GM18520 (cell line): Measurements from ENCODE around the gene PDIK1L.

Experiments used
- ATAC-seq: cut with Tn5 transposase; IDR thresholded peaks from one replicate; pipeline ENCODE4 v1.9.1; 2021; ENCODE audit not compliant: unreplicated experiment

PDIK1L gene

DNA sequence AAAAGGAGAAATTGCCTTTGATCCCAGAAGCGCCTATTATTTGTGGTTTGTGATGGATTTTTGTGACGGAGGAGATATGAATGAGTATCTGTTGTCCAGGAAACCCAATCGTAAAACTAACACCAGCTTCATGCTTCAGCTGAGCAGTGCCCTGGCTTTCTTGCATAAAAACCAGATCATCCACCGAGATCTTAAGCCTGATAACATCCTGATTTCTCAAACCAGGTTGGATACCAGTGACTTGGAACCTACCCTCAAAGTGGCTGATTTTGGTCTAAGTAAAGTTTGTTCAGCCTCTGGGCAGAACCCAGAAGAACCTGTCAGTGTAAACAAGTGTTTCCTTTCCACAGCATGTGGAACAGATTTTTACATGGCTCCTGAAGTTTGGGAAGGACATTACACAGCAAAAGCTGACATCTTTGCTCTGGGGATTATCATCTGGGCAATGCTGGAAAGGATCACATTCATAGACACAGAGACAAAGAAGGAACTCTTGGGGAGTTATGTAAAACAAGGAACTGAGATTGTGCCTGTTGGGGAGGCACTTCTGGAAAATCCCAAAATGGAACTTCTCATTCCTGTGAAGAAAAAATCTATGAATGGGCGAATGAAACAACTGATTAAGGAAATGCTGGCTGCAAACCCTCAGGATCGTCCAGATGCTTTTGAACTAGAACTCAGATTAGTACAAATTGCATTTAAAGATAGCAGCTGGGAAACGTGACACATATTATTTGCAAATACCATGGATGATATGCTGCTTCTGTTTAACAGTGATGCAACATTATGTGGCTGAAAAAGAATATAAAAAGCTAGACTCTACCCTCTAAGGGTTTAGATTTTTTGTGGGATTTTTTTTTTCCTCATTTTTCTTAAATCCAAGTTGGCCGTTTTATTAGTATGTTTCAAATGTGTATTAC, 10.5 kb downstream of the PDIK1L start:
- ATAC-seq: no peak

DNA sequence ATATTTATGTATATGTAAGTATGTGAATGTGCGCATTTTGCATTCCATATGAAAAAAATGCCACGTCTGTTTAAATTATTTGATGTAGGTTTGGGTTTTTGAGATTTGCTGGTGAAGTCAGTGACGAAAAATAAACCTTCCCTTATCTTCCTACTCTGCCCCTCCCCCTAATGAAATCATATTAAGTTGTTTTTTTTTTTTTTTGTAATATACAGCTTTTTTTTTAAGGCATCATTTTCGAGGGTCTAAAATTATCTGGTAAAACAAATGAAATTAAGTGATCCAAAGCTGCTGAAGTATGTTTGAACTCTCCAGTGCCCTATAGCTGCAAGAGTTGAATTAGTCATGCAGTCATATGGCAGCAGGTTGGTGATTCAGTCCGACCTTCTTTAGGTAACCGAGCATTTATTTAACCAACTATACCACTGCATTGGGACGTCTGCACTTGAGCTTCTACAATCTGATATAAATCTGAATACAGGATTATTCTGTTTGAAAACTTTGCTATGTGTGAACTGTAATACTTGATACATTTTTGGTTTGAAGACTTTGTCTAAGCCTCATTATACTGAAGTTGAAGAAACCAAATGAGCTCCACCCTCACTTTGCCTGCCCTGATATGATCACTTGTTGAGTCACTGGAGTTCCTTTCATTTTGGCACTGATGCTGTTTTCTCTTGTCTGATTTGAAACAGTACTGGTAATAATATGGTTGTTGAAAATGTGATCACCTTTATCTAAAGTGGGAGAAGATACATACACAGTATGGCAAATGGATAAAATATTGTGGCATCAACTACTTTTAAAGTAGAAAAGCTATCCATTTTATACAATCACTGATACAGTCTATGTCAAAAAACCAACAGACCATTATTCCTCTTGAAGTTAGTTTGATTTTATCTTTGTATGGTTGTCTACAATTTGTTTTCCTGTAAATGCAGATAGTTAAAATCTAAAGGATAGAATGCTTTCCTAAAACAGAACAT, 11.7 kb downstream of the PDIK1L start:
- no peak for ATAC-seq

DNA sequence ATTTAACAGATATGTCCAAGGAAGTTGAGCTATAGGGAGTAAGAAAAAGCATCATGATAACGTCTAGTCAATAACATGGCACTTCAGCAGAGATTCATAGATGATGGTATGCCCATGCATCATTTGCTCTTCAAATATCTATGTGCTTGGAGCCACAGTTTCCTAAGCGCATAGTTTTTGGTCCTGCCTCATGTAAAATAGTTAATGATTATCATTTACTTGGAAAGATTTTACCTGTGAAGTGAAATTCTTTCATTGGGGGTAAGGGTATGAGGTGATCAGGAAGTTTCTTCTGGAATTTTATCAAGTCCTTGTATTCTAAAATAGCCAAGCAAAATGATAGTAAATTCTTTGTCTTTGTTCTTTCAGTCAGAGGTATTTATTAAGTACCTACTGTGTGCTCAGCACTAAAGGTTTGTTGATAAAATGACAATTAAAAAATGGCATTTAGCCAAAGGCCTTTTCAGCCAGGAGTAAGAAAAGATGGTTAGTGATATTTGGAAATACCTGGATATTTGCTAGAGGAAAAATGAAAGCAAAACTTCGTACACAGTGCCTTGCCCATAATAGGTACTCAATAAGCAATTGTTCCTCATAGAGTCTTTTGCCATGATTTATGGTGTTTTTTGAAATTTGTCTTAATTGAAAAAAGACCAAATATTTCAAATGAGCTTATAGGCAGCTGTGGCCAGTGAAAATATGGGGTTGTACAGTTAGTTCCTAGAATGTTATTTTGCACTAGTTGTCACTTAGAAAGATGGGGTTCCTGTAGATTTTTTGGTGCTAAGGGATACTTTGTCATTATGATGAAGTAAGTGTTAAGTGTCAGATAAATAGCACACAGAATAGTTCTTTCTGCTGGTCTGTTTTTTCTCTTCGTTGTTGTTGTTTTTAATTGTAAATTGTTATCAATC, 13.1 kb downstream of the PDIK1L start:
- no peak for ATAC-seq

DNA sequence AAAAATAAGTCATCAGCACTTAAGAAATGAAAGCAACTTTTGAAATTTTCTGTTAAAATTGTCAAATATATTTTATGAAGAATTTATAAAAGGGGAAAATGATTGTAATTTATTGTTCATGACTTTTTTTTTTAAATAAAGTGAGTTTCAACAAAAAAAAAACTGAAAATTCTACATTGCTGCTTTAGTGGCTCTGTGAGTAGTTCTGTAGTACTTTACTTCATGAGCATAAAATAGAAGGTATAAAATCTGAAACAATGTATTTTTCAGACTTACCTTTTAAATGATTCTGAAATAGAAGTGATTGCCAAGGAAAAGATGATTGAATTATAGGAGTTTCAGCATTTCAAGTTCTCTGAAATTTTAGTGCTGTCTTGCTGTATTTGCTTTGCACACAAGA, 13.8 kb downstream of the PDIK1L start:
- no peak for ATAC-seq

DNA sequence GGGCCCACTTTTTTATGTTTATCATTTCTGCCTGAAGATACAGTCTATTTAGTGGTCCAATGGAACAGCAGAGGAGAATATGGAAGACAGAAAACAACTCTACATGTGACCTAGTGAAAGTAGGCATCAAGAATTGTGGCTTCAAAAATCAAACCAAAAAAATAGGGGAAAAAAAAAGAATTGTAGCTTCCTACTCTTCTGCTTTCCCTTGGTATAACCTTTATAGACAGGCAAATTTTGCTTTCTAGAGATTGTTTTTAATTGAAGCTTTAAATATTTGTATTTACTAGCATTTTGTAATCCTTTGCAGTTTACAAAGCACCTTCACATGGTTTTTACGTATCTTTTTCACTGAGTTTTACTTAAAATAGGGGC, 14.3 kb downstream of the PDIK1L start:
- no peak for ATAC-seq

DNA sequence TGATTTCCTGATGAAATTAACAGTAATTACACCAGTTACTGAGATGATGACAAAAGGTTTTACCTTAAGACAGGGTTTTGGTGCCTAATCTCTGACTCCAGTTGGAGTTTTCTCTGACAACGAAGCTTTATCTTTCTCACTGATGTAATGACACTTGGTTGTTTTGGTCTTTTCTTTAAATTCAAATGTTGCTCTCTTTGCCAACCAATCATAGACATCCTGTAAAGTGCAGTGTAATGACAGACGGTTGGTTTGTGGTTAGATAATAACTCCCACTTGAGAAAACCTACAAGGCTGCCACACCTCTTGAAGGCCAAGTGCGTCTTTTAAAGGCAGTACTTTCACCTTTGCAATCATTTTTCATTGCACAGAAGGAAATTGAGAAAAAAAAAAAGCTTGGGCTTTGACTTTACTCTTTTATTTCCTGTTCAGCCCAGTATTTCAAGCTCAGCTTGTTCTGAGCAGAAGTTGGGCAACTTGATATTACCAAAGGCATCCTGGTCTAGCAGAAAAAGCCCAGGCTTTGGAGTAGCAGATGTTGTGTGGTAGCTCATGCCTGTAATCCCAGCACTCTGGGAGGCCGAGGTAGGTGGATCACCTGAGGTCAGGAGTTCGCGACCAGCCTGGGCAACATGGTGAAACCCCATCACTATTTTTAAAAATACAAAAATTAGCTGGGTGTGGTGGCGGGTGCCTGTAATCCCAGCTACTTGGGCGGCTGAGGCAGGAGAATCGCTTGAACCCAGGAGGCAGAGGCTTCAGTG, 14.9 kb downstream of the PDIK1L start:
- peak; percentile 43 for ATAC-seq

DNA sequence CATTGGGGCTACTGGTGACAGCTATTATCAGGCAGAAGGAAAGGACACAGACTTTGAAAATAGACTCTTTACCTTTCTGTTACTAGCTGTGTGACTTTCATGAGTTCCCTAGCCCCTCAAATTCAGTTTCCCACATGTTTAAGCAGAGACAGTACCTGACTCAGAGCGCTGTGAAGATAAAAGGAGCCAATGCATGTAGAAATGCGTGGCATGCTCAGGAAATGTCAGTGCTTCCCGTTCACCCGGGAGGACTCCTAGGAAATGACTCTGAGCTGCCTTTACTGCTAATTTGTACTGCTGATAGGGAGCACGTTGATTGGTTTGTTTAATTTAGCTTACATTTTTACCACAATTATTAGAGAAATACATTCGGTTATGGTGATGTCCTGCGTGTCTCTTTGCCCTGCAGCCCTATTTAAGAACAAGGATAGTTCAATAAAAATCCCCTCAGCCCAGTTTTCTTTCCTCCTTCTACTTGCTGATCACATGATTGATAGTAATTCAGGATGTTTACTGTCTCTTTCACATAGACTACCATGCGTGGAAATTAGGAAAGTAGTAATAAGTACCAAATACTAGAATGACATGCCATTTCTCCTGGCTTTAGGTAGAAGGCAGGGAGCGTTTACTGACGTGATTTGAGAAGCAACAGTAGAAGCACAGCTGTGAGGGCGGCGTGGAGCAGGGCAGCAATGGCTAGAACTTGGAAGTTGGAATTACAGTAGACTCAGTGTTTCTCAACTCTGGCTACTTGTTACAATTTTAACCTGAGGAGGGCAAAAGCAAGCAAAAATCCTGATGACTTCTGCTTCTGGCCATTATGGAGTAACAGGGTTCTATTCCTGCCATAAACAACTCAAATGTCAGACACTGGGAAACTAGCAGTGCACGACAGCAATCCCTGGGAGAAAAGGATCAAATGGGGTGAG, 15.9 kb downstream of the PDIK1L start:
- no peak for ATAC-seq

DNA sequence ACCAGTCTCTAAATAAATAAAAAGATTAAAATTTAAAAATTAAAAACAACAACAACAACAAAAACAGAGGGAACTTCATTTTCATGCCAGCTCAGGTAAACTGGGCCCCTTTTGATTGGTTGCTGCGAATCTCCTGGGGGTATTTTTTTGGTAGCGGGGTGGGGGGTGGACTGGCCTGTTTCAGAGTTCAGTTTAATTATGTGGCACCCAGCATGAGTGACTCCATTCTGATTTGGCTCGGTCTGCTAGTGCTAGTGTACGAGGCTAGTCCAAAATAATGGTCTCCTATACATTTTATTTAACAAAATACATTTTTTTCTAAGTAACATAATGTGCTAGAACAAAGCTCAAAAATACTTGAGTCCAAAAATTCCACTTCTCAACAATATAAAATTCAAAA, 18.2 kb downstream of the PDIK1L start:
- no peak for ATAC-seq

DNA sequence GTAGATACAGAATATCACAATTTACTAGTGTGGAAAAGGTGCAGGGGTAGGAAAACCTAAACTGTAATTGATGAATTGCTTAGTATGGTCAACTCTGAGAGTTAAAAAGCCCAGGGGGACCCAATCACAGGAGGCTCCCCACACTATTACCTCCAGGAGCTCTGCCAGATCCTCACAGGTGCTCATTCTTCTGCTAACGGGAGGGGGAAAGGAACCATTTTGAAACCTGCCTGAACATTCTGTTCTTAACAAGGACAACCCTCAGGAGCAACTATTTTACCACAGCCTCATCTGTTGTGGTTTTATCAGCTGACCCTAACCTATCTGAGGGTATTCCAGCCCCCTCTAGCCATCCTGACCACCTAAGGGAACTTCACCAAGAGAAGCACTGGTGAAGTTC, 19.1 kb downstream of the PDIK1L start:
- ATAC-seq: no peak

DNA sequence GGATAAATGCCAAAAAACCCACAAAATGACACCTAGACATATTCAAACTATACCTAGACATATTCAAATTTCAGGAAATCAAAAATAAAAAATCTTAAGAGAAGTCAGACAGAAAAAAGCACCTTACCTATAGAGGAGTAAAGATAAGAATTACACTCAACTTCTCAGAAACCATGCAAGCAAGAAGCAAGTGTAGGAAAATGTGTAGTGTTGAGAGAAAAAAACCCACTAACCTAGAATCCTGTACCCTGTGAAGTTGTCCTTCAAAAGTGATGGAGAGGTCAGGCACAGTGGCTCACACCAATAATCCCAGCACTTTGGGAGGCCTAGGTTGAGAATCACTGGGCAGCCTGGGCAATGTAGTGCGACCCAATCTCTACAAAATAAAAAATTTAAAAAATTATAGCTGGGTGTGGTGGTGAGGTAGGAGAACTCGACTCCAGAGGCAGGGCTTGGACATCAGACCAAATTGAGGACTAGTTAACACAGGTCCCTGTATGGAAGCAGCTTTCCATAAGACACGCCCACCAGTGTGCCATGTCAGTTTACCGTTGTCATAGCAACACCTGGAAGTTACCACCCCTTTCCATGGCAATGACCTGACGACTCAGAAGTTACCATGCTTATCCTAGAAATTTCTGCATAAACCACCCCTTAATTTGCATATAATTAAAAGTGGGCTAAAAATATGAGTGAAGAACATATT, 20.7 kb downstream of the PDIK1L start:
- no peak for ATAC-seq

DNA sequence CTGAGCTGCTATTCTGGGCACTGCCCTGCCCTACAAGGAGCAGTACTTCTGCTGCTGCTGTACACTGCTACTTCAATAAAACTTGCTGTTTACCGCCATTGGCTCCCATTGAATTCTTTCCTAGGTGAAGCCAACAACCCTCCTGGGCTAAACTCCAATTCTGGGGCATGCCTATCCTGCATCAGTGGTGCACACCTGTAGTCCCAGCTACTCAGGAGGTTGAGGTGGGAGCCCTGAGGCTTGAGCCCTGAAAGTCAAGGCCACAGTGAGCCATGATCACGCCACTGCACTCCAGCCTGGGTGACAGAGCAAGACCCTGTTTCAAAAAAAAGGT, 21.2 kb downstream of the PDIK1L start:
- ATAC-seq: no peak

DNA sequence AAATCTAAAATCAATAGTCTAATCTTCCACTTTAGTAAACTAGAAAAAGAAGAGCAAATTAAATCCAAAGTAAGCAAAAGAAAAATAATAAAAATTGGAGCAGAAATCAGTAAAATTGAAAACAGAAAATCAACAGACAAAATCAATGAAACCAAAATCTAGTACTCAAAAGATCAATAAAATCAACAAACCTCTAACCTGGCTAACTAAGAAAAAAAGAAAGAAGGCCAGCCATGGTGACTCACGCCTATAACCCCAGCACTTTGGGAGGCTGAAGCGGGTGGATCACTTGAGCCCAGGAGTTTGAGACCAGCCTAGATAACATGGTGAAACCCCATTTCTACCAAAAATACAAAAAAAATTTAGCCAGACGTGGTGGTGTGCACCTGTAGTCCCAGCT, 22.8 kb downstream of the PDIK1L start:
- no peak for ATAC-seq

DNA sequence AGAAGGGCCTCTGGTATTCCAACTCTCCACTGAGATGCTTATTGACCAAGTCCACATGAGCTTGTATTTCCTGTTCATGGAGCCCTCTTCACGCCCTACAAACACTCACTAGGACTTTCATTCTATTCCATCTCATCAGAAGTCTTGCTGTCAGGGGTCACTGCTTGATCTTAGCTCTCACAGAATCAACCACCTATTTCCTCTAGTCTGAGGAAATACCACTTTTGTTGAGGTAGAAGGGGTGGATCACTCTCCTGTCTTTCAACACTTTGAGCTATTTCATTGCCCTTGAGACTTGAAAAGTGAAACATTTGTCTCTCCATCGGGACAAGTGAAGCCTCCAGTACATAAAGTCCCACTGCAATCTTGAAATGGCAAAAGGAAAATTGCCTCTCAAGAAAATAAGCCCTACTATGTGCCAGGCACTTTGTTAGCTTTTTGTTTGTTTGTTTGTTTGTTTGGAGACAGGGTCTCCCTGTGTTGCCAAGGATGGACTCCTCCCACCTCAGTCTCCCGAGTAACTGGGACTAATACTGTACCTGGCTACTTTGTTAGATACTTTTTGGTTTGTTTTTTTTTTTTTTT, 27.4 kb downstream of the PDIK1L start:
- no peak for ATAC-seq

DNA sequence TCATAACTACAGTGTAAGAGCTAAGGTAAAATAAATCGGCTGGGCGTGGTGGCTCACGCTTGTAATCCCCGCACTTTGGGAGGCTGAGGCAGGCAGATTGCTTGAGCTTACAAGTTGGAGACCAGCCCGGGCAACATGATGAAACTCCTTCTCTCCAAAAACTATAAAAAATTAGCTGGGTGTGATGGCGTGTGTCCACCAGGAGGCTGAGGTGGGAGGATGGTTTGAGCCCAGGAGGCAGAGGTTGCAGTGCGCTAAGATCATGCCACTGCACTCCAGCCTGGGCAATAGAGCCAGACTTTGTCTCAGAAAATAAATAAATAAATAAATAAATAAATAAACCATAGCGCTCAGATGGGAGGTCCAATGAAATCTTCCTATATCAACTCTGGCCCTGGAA, 30.5 kb downstream of the PDIK1L start:
- ATAC-seq: no peak

DNA sequence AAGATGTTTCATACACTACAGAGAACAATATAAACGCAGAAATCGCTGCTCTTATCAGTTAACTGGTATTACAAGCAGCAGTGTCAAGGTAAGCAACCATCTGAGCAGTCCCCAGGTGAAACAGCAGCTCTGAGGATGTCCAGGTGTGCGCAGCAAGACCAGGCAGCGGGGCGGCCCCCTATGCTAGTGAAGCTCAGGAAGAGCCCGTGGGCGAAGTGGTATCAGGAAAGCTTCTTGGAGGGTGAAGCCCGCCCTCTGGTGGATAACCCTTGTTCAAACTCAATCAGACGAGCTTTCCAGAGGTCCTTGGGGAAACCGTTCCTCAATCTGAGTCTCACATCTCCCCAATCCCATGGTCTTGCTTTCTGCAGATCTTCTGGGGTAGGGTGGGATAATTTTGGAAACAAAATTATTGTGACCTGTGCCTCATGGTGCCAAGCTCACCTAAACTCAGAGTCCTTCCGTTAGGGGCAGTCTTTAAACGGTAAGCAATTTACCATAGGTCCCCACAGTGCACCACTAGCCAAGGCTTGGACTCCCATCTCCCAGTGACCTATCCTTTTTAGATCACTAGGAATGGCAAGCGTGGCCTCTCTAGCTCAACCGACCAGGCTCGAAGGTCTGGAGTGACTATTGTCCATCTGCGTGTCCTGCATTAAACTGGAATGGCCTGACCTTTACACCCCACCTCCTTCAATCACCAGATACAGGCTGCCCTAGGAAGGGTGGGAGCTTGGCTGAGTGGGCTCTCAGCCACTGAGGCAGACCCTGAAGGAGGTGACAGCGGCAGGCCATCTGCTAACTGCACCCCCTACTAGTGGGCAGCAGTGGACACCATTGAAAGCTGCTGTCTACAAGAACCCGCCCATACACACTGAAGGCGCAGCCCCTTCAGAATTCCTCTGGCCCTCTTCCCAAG, 33.7 kb downstream of the PDIK1L start:
- no peak for ATAC-seq

DNA sequence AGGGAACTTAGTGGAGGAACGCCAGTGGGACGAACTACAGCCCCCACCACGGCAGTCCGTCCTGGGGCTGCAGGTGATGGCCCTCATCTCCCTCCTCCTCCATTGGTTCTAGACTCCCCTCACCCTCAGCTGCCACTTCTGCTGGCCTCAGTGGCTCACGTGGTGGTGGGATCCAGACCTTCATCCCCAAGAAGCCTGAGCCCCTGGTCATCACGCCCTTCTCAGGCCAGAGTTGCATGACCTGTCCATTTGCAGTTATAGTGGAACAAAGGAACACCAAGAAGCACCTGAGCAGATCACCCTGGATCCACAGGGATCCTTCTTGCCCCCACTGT, 34.3 kb downstream of the PDIK1L start:
- ATAC-seq: no peak

DNA sequence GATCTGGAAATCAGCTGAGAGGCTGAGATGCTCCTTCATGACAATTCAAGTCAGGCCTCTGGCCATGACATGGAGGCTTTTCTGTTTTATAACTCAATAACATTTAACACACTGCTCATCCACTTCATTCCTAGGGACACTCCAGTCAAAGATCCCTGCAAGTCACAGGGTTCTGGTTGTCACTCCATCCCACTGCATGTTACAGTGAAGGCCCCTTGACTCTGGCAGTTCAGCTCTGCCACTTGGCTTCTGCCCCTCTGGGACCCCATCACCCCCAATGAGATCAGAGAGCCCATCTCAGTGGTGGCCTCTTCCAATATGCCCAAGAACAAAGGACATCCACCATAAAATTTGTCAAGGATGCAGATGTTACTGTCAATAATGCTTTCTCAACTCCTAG, 37.3 kb downstream of the PDIK1L start:
- ATAC-seq: no peak
